GM19452 (cell line): Measurements from ENCODE around the gene MAL.

Source experiments
- ATAC-seq: cut with Tn5 transposase; IDR thresholded peaks from one replicate; pipeline ENCODE4 v1.9.1; 2021; ENCODE audit not compliant: unreplicated experiment

MAL gene

GRCh38 chr2:95015261-95015912 lies 10.1 kb upstream of the MAL start:
- no peak for ATAC-seq

- no peak for ATAC-seq
Observed at GRCh38 chr2:95016616-95017015, 8.9 kb upstream of the MAL start.

GRCh38 chr2:95017071-95017501 lies 8.4 kb upstream of the MAL start:
- no peak for ATAC-seq

- ATAC-seq: no peak
Observed at GRCh38 chr2:95017836-95018235, 7.7 kb upstream of the MAL start.

GRCh38 chr2:95018301-95018700 lies 7.2 kb upstream of the MAL start:
- no peak for ATAC-seq

GRCh38 chr2:95018861-95019550 lies 6.5 kb upstream of the MAL start:
- ATAC-seq: no peak

GRCh38 chr2:95019572-95019971 lies 5.9 kb upstream of the MAL start:
- no peak for ATAC-seq

GRCh38 chr2:95020275-95021022 lies 5.1 kb upstream of the MAL start:
- ATAC-seq: no peak

- ATAC-seq: no peak
Observed at GRCh38 chr2:95021023-95021416, 4.5 kb upstream of the MAL start.

GRCh38 chr2:95021847-95022246 lies 3.7 kb upstream of the MAL start:
- ATAC-seq: no peak

GRCh38 chr2:95022309-95023221 lies 2.9 kb upstream of the MAL start:
- ATAC-seq: peak; percentile 89

- ATAC-seq: no peak
Observed at GRCh38 chr2:95023222-95023597, 2.3 kb upstream of the MAL start.

- no peak for ATAC-seq
Observed at GRCh38 chr2:95024371-95024770, 1.1 kb upstream of the MAL start.

GRCh38 chr2:95024960-95025405 lies 525 bp upstream of the MAL start:
- no peak for ATAC-seq

- ATAC-seq: no peak
Observed at GRCh38 chr2:95026471-95027368, 1.2 kb downstream of the MAL start.

- no peak for ATAC-seq
Observed at GRCh38 chr2:95027369-95027720, 1.8 kb downstream of the MAL start.

GRCh38 chr2:95029898-95030341 lies 4.4 kb downstream of the MAL start:
- no peak for ATAC-seq

- no peak for ATAC-seq
Observed at GRCh38 chr2:95030496-95030895, 5.0 kb downstream of the MAL start.

GRCh38 chr2:95031076-95031725 lies 5.7 kb downstream of the MAL start:
- ATAC-seq: no peak

GRCh38 chr2:95031726-95032116 lies 6.2 kb downstream of the MAL start:
- ATAC-seq: no peak
